ENCODE measurements around the gene GPC5.

- no peak for TF ChIP-seq CTCF (conservative IDR thresholded peaks at IDR 0.05; ENCODE audit: low read depth, low read length)
- TF ChIP-seq EZH2 (IDR thresholded peaks at IDR 0.05; ENCODE audit: borderline replicate concordance, low read depth, low read length, poor library complexity, severe bottlenecking), result no peak
Measured at GRCh38 chr13:92433386-92433785, 1035.0 kb downstream of the GPC5 start.

Data from A673 (cell line).